Loucy (cell line): Measurements from ENCODE around the gene PCTP.

Experiments
- H2AFZ ChIP-seq: fragments of 200-600 bp; sonication (generic); 2 replicates; pipeline ENCODE4 v1.6.0; 2016; ENCODE audit warnings: antibody characterized with exemption, mild to moderate bottlenecking, low read length, moderate library complexity
- H3F3A ChIP-seq: fragments of 200-600 bp; 2 replicates; pipeline ENCODE4 v1.6.0; 2016; ENCODE audit warnings: antibody characterized with exemption, low read depth, mild to moderate bottlenecking
- H3K27me3 ChIP-seq: fragments of 200-600 bp; sonication (generic); 2 replicates; pipeline ENCODE4 v1.6.1; 2014; ENCODE audit warnings: low read length, mild to moderate bottlenecking; ENCODE audit not compliant: insufficient read depth, poor library complexity, severe bottlenecking
- H3K36me3 ChIP-seq: fragments of 200-600 bp; sonication (generic); 2 replicates; pipeline ENCODE4 v1.6.1; 2016; ENCODE audit warnings: low read length; ENCODE audit not compliant: insufficient read depth
- H3K4me1 ChIP-seq: fragments of 200-600 bp; sonication (generic); 2 replicates; pipeline ENCODE4 v1.5.1; 2014; ENCODE audit warnings: low read length, mild to moderate bottlenecking; ENCODE audit not compliant: insufficient read depth, poor library complexity, severe bottlenecking
- H3K4me2 ChIP-seq: fragments of 200-600 bp; sonication (generic); 2 replicates; pipeline ENCODE4 v1.6.0; 2014; ENCODE audit warnings: antibody characterized with exemption, low read length, low read depth, mild to moderate bottlenecking; ENCODE audit not compliant: poor library complexity, severe bottlenecking
- H3K4me3 ChIP-seq: fragments of 200-600 bp; sonication (generic); 2 replicates; pipeline ENCODE4 v1.5.1; 2014; ENCODE audit warnings: low read length, mild to moderate bottlenecking, mixed read lengths; ENCODE audit not compliant: poor library complexity, severe bottlenecking
- H3K79me2 ChIP-seq: fragments of 200-600 bp; sonication (generic); 2 replicates; pipeline ENCODE4 v1.6.1; 2014; ENCODE audit warnings: low read length; ENCODE audit not compliant: insufficient read depth
- H3K9ac ChIP-seq: fragments of 200-600 bp; sonication (generic); 2 replicates; pipeline ENCODE4 v1.6.0; 2014; ENCODE audit warnings: mild to moderate bottlenecking, low read depth, low read length, moderate library complexity; ENCODE audit not compliant: poor library complexity, severe bottlenecking
- H3K9me2 ChIP-seq: fragments of 200-600 bp; sonication (generic); replicated peaks from 2 replicates; pipeline ENCODE4 v1.6.1; 2016; ENCODE audit warnings: low read depth, low read length, mixed read lengths
- H3K9me3 ChIP-seq: fragments of 200-600 bp; sonication (generic); 2 replicates; pipeline ENCODE4 v1.6.1; 2014; ENCODE audit warnings: mild to moderate bottlenecking, antibody characterized with exemption, low read length, low read depth; ENCODE audit not compliant: insufficient read depth
- H4K20me1 ChIP-seq: fragments of 200-600 bp; sonication (generic); 2 replicates; pipeline ENCODE4 v1.6.0; 2014; ENCODE audit warnings: antibody characterized with exemption, low read length, mild to moderate bottlenecking; ENCODE audit not compliant: insufficient read depth, poor library complexity, severe bottlenecking
- CTCF ChIP-seq: fragments of 200-600 bp; sonication (generic); conservative IDR thresholded peaks from 2 replicates; pipeline ENCODE4 v1.5.1; 2014; ENCODE audit warnings: mild to moderate bottlenecking, antibody characterized with exemption, low read length
- EZH2phosphoT487 ChIP-seq: fragments of 200-600 bp; IDR thresholded peaks from 2 replicates; pipeline ENCODE4 v1.6.1; 2018; ENCODE audit warnings: antibody characterized with exemption, mild to moderate bottlenecking, moderate library complexity, borderline replicate concordance

PCTP gene

GRCh38 chr17:55720919-55721836, 29.7 kb upstream of the PCTP start:
- Histone ChIP-seq H3K9ac (peak overlapping the region; percentile 43), H3K36me3 (no peaks in the 10 kb centered on the region), H3K79me2 (no peaks in the 10 kb centered on the region), H4K20me1 (no peaks in the 10 kb centered on the region), H3K9me3 (no peaks in the 10 kb centered on the region), H3K4me1 (peaks cover 29% of the 10 kb centered on the region), H3F3A (no peaks in the 10 kb centered on the region), H3K9me2 (no peaks in the 10 kb centered on the region), H2AFZ (peak overlapping the region; percentile 74), H3K4me3 (peak overlapping the region; percentile 59), H3K4me2 (peak overlapping the region; percentile 75), H3K27me3 (no peaks in the 10 kb centered on the region)
- TF ChIP-seq CTCF (peak; percentile 41), EZH2phosphoT487 (no peak)

GRCh38 chr17:55722016-55722736, 28.7 kb upstream of the PCTP start:
- Histone ChIP-seq H3K27me3 (no peaks in the 10 kb centered on the region), H3F3A (no peaks in the 10 kb centered on the region), H4K20me1 (no peaks in the 10 kb centered on the region), H3K36me3 (no peaks in the 10 kb centered on the region), H3K79me2 (no peaks in the 10 kb centered on the region), H3K4me1 (peaks cover 29% of the 10 kb centered on the region), H3K9me3 (no peaks in the 10 kb centered on the region), H3K9me2 (no peaks in the 10 kb centered on the region), H3K4me3 (no peak overlapping the region), H2AFZ (no peak overlapping the region), H3K4me2 (peak overlapping the region; percentile 75), H3K9ac (no peak overlapping the region)
- no peak for TF ChIP-seq CTCF
- TF ChIP-seq EZH2phosphoT487, result no peak

- H3K79me2 ChIP-seq, result no peaks in the 10 kb centered on the region
- H3K4me2 ChIP-seq, result peak within 1 kb of the TSS; percentile 75
- H3K36me3 ChIP-seq, result no peaks in the 10 kb centered on the region
- no peak for TF ChIP-seq CTCF
- TF ChIP-seq EZH2phosphoT487, result no peak
- peaks cover 29% of the 10 kb centered on the region for H3K4me1 ChIP-seq
- no peaks in the 10 kb centered on the region for H3F3A ChIP-seq
- H3K9me3 ChIP-seq, result no peaks in the 10 kb centered on the region
- no peak within 1 kb of the TSS for H3K4me3 ChIP-seq
- H3K9me2 ChIP-seq, result no peaks in the 10 kb centered on the region
- H3K9ac ChIP-seq, result no peak within 1 kb of the TSS
- no peaks in the 10 kb centered on the region for H3K27me3 ChIP-seq
- H2AFZ ChIP-seq, result no peak within 1 kb of the TSS
- no peaks in the 10 kb centered on the region for H4K20me1 ChIP-seq
Measured at GRCh38 chr17:55722742-55723487, 27.9 kb upstream of the PCTP start, which contains the start of gene TMEM100. Gene TMEM100, minus strand, starts transcription at chr17:55722864. Its CDS starts 1,794 bp downstream, at chr17:55721070.
